Fibroblast of gingiva (primary cell): ENCODE measurements around the gene SPR.

ENCODE experiments used
- DNase-seq: peaks from one replicate; pipeline ENCODE4 v3.0.0-alpha.2; 2011; ENCODE audit warnings: low read depth

SPR gene

GRCh38 chr2:72887032-72887739 is at the start of gene SPR:
Gene SPR, plus strand, starts transcription at chr2:72887408. Its CDS starts 25 bp downstream, at chr2:72887433.
- peak; percentile 60 for DNase-seq

- DNase-seq: no peak
Observed at GRCh38 chr2:72840066-72840465, 47.1 kb upstream of the SPR start.

GRCh38 chr2:72841462-72842125 is 45.6 kb upstream of the SPR start:
- no peak for DNase-seq

- DNase-seq: no peak
Observed at GRCh38 chr2:72843301-72843700, 43.9 kb upstream of the SPR start.

GRCh38 chr2:72846171-72847095 is 40.8 kb upstream of the SPR start:
- no peak for DNase-seq

GRCh38 chr2:72847534-72848315 is 39.5 kb upstream of the SPR start:
- DNase-seq: no peak

GRCh38 chr2:72848436-72849137 is 38.6 kb upstream of the SPR start:
- no peak for DNase-seq

- DNase-seq: no peak
Observed at GRCh38 chr2:72849138-72849462, 38.1 kb upstream of the SPR start.

- no peak for DNase-seq
Observed at GRCh38 chr2:72851333-72851732, 35.9 kb upstream of the SPR start.

GRCh38 chr2:72859831-72860262 is 27.4 kb upstream of the SPR start:
- DNase-seq: peak; percentile 37

GRCh38 chr2:72862239-72862988 is 24.8 kb upstream of the SPR start:
- DNase-seq: peak; percentile 76

- no peak for DNase-seq
Observed at GRCh38 chr2:72863046-72863445, 24.2 kb upstream of the SPR start.

GRCh38 chr2:72864500-72864899 is 22.7 kb upstream of the SPR start:
- DNase-seq: no peak

- no peak for DNase-seq
Observed at GRCh38 chr2:72871060-72871459, 16.1 kb upstream of the SPR start.

GRCh38 chr2:72871880-72872279 is 15.3 kb upstream of the SPR start:
- DNase-seq: no peak

GRCh38 chr2:72883356-72883962 is 3.7 kb upstream of the SPR start:
- DNase-seq: peak; percentile 24

GRCh38 chr2:72886505-72887031 is 640 bp upstream of the SPR start:
- no peak for DNase-seq

- DNase-seq: peak; percentile 80
Observed at GRCh38 chr2:72887740-72888437, 681 bp downstream of the SPR start.
